GM18498 (cell line): ENCODE results near the gene CDC14B.
A peak's percentile ranks its signal among the peaks of the same experiment; 100 is the strongest.
"Not testable (repeated sequence)": the region's sequence is repeated elsewhere in the genome, so short reads cannot be mapped to it uniquely, and the experiment has no call there.

Experiments used
- ATAC-seq: cut with Tn5 transposase; IDR thresholded peaks from one replicate; pipeline ENCODE4 v1.9.1; 2021; ENCODE audit warnings: mild to moderate bottlenecking, moderate library complexity; ENCODE audit not compliant: unreplicated experiment

Gene CDC14B

DNA sequence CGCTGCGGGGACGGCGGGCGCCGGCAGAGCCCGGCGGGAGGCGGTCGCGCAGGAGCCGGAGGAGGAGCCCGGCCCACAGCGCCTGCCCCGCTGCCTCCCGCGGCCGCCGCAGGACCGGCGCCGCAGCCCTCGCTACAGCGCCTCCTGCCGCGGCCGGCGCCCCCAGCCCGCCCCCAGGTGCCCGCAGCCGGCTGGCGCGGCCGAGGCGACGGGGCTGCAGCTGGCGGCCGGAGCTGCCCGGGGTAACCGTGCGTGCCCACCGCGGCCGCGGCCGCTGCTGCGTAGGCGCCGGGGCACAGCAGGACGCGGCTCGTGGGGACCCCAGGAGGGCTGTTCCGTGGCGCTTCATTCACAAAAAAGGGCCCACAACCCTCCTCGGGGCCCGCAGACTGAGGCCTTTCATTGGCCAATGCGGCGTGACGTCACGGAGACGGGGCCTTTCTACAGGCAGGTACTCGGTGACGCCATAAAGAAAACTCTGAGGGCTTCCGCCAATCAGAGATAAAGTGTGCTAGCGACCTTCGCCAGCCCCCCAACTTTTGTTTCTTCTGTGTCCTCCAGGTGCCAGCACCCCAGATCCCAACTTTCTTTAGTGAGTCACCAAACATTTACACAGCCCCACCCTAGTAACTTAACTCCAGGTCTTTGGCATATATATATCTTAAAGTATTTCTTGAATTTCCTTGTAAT lies at the start of gene CDC14B:
Gene CDC14B (minus strand): TSS at position 353 of the 690 bp plus-strand sequence. CDS start 465 bp downstream, outside the sequence.
- peak; percentile 86 for ATAC-seq

DNA sequence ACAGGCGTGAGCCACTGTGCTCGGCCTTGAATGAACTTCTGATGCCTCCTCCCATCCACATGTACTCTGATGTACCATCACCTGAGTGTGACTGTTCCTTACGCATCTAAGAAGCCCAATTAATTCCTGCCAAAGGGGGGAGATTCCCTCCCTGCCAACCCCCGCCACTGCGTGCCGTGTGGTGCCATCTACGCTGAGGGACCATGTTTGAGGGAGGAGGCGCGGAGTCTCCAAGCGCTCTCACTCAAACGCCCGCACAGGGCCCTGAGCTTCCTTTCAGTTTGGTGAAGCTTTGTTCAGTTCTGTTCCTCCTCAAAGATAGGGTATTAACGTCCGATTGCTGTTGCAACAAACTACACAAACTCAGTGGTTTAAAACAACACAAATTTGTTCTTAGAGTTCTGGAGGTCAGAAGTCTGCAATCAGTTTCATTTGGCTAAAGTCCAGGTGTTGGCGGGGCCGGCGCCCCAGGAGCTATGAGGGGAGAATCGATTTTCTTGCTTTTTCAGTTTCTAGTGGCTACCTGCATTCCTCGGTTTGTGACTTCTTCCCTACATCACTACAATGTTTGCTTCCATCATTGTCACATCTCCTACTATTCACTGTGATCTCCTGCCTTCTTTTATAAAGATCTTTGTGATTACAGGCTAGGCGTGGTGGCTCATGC lies 49.4 kb upstream of the CDC14B start:
- no peak for ATAC-seq

DNA sequence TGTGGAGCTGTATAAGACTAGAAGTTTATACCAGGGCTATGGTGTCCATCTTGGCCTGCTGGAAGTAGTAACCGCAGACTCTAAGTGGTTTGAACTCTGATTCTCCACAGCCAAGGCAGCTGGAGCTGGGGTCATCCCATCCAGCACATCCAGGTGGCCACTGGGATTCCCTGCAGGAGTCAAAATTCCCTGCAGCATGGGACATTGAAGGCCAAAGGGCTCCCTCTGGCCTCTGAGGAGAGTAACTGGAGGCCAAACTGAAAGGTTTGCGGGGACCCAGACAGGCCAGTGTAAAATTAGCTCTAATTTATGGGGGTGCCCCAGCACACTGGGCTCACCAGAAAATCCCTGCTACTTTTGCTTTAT lies 47.7 kb upstream of the CDC14B start:
- ATAC-seq, result no peak

- peak; percentile 67 for ATAC-seq
Observed at GRCh38 chr9:96666653-96667362, 47.2 kb upstream of the CDC14B start.

DNA sequence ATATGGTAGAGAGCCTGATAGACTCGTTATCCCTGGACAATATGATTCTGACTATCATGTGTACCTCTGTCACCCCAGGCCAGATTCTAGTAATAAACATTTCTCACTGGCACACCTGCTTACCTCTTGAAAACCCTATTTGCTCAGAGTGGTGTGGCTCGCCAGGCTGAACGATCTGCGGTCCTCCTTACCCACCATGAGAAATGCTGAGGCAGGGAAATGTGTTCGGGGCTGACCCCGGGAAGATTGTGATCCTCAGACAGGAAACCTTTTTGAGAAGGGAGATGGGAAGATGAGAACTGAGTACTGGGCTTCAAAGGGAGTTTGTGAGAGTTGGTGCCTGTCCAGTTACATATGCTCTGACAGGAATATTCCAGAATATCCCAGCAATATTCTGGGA lies 46.1 kb upstream of the CDC14B start:
- ATAC-seq, result no peak

DNA sequence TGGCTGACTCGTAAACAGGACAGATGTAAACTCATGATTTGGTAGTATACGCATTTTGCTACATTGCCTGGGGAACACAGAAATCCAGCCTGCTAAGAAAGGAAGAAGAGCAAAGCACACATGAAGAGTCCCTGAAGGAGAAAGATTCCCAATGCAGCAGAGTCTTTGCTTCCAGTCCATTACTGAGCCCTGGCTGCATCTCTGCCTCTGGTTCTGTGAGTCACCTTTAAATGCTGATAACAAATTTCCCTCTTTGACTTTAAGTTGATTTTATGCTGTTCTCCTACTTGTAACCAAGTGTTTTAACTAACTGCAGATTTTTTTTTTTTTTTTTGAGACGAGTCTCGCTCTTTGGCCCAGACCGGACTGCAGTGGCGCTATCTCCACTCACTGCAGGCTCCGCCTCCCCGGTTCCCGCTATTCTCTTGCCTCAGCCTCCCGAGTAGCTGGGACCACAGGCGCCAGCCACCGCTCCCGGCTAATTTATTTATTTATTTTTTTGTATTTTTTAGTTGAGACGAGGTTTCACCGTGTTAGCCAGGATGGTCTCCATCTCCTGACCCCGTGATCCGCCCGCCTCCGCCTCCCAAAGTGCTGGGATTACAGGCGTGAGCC lies 44.0 kb upstream of the CDC14B start:
- no peak for ATAC-seq

DNA sequence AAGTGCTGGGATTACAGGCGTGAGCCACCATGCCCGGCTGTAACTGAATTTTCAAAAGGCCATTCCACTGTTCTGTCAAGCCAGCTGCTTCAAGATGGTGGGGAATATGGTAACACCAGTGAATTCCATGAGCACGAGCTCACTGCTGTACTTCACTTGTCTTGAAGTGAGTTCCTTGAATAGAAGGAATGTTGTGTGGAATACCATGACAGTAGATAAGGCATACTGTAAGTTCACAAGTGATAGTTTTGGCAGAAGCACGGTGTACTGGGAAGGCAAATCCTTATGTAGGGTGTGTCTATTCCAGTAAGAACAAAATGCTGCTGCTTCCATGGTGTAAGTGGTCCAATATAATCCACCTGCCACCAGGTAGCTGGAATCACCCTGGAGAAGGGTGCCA lies 42.1 kb upstream of the CDC14B start:
- no peak for ATAC-seq

DNA sequence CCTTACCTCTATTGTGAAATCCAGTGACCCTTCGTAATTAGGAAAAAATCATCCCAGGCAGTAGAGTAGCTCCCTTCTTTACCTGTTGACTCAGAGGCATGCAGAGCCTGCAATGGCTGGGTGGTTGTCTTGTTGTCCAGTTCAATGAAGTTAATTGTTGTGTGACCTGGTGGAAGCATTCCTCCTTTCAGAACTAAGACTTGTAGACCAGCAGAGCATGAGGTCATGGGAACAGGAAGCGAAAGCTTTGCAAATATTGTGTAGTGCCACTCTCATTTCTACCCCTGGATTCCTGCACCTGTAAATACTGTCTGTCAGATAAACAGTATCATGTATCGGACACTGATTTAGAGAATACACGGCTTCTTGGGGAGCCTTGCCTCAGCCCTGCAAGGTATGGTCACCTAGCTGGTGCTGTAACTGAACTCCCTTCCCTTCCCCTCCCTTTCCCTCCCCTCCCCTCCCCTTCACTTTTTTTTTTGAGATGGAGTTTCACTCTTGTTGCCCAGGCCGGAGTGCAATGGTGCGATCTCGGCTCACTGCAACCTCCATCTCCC lies 41.1 kb upstream of the CDC14B start:
- ATAC-seq, result no peak

GRCh38 chr9:96655198-96655851 lies 35.7 kb upstream of the CDC14B start, which contains the start of gene PRXL2C:
TSS of gene PRXL2C (minus strand) at chr9:96655317. CDS start at chr9:96655281, 36 bp downstream.
- ATAC-seq, result peak; percentile 82

- ATAC-seq, result peak; percentile 54
Observed at GRCh38 chr9:96654450-96655197, 35.0 kb upstream of the CDC14B start.

GRCh38 chr9:96651626-96652025 lies 32.0 kb upstream of the CDC14B start:
- ATAC-seq, result no peak

DNA sequence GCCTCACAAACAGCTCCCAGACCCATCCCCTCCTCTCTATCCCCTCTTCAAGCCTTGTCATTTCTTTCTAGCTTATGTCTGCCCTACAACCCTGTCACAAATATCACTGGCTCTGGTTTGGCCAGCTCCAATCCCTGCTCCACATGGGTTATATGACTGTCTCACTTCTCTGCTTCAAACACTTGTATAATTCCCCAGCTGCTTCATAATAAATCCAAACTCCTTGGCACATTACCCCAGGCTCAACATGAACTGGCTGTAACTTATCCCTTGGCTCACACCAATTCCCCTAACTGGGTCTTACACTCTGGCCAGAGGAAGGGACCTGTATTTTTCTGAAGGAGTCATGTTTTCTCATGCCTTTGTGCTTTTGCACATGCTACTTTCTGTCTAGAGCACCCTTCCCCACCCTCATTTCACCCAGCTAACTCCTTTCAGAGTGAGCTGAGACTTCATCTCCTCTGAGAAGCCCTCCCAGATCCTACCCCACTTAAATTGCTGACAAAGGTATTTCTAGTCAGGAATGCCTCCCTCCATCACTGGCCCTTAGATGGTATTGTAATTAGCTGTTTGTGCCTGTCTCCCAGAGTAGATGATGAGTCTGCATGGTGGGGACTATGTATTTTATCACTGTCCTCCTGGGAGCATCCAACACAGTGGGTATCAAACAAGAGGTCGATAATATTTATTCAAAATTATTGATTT lies 30.1 kb upstream of the CDC14B start:
- ATAC-seq, result no peak

GRCh38 chr9:96646081-96646991 lies 26.7 kb upstream of the CDC14B start:
- no peak for ATAC-seq

DNA sequence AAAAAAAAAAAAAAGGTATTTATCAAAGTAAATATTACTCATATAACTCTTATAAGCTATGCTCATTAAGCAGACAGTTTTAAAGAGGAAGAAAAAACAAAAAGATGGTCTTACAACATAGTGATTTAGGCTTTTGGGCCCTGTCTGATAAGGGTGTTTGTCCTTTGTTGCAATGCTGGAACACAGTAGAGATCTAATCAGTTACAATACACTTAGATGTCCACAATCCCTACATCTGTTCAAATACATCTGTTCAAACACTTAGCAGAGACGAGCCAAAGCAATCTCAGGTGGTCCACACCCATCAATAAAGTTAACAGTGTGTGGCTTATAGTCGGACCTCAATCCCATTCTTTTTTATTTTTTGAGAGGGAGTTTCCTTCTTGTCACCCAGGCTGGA lies 24.5 kb upstream of the CDC14B start:
- ATAC-seq, result no peak

DNA sequence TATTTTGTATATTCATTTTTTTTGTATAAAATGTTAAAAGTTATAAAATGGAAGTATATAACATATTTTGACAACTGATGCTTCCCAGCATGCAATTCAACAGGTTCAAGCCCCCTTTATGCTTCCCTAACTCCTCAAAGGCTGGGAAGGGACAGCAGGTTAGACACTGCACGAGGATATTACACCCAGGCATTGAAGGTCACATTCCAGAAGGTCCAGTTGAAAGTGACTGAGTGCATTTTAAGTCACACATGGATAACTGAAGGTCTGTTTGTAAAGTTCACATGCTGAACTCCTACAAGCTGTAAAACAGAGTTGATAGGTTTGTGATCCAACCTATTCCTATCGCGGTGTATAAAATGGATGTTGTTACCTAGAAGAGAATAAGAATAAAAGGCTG lies 21.9 kb upstream of the CDC14B start:
- no peak for ATAC-seq

- ATAC-seq, result no peak
Observed at GRCh38 chr9:96638606-96639364, 19.1 kb upstream of the CDC14B start.

- ATAC-seq, result no peak
Observed at GRCh38 chr9:96636368-96636767, 16.7 kb upstream of the CDC14B start.

GRCh38 chr9:96633579-96633978 lies 13.9 kb upstream of the CDC14B start:
- ATAC-seq, result not testable (repeated sequence)
